WTC11 (cell line): ENCODE results near the gene FAM107A. TPM values are rescaled to one million over a fixed set of nuclear protein-coding genes. Genes with fewer than 3 reads are reported as not detected.

Experiments used
- ATAC-seq: fragments of 200-7000 bp; cut with Tn5 transposase; 2 replicates; pipeline ENCODE4 v1.10.0; 2021; ENCODE audit warnings: mild to moderate bottlenecking, moderate library complexity
- CTCF ChIA-PET: fragments of 300-600 bp; sonication (Branson Sonifier 250); formaldehyde crosslinking; loops from one replicate; lab custom pipeline; 2021; ENCODE audit warnings: antibody characterized with exemption; lab: Charles Lee
- POLR2A ChIA-PET: fragments of 350-600 bp; sonication (Branson Sonifier 250); formaldehyde crosslinking; loops from one replicate; lab custom pipeline; 2021; ENCODE audit warnings: antibody characterized with exemption; lab: Charles Lee
- DNase-seq: peaks from one replicate; pipeline ENCODE4 v3.0.0; 2021; ENCODE audit warnings: low spot score
- H3K27ac Mint-ChIP-seq: 2 replicates; pipeline ENCODE4 v1.8.0; 2021; ENCODE audit warnings: mixed read lengths
- H3K27me3 Mint-ChIP-seq: 2 replicates; pipeline ENCODE4 v1.8.0; 2021; ENCODE audit warnings: low read depth, mild to moderate bottlenecking, moderate library complexity, mixed read lengths
- H3K36me3 Mint-ChIP-seq: 2 replicates; pipeline ENCODE4 v1.8.0; 2021; ENCODE audit warnings: mixed read lengths
- H3K4me1 Mint-ChIP-seq: 2 replicates; pipeline ENCODE4 v1.8.0; 2022; ENCODE audit warnings: mixed read lengths
- H3K4me3 Mint-ChIP-seq: 2 replicates; pipeline ENCODE4 v1.8.0; 2021; ENCODE audit warnings: mild to moderate bottlenecking, moderate library complexity, mixed read lengths
- H3K9me3 Mint-ChIP-seq: 2 replicates; pipeline ENCODE4 v1.8.0; 2021; ENCODE audit warnings: mixed read lengths
- ATF6 ChIP-seq: sonication (generic); formaldehyde crosslinking; IDR thresholded peaks from 2 replicates; pipeline ENCODE4 v1.8.1; 2023; ENCODE audit warnings: mild to moderate bottlenecking, missing genetic modification reagents
- E2F1 ChIP-seq: sonication (generic); formaldehyde crosslinking; IDR thresholded peaks from 2 replicates; pipeline ENCODE4 v1.8.0; 2022; ENCODE audit warnings: mild to moderate bottlenecking, missing genetic modification reagents
- E2F4 ChIP-seq: sonication (generic); formaldehyde crosslinking; IDR thresholded peaks from 2 replicates; pipeline ENCODE4 v1.8.1; 2022; ENCODE audit warnings: low read depth, mild to moderate bottlenecking, moderate library complexity, missing genetic modification reagents, borderline replicate concordance
- ESRRA ChIP-seq: sonication (generic); formaldehyde crosslinking; IDR thresholded peaks from 2 replicates; pipeline ENCODE4 v1.8.1; 2022; ENCODE audit warnings: mild to moderate bottlenecking, missing genetic modification reagents, borderline replicate concordance
- HMGA2 ChIP-seq: fragments of 250-450 bp; sonication (Bioruptor Pico); IDR thresholded peaks from 2 replicates; pipeline ENCODE4 v1.4.0; 2021; ENCODE audit warnings: mild to moderate bottlenecking, moderate library complexity
- KAT7 ChIP-seq: sonication (generic); formaldehyde crosslinking; IDR thresholded peaks from 2 replicates; pipeline ENCODE4 v1.8.1; 2023; ENCODE audit warnings: missing genetic modification reagents, mild to moderate bottlenecking, borderline replicate concordance
- MAX ChIP-seq: sonication (generic); formaldehyde crosslinking; IDR thresholded peaks from 2 replicates; pipeline ENCODE4 v1.8.0; 2022; ENCODE audit warnings: mild to moderate bottlenecking, missing genetic modification reagents
- NFYB ChIP-seq: sonication (generic); formaldehyde crosslinking; conservative IDR thresholded peaks from 2 replicates; pipeline ENCODE4 v1.8.0; 2022; ENCODE audit warnings: low read depth, missing genetic modification reagents
- PREB ChIP-seq: sonication (generic); formaldehyde crosslinking; IDR thresholded peaks from 2 replicates; pipeline ENCODE4 v1.8.1; 2022; ENCODE audit warnings: mild to moderate bottlenecking, missing genetic modification reagents, moderate library complexity, borderline replicate concordance
- SMAD4 ChIP-seq: sonication (generic); formaldehyde crosslinking; IDR thresholded peaks from 2 replicates; pipeline ENCODE4 v1.8.0; 2022; ENCODE audit warnings: mild to moderate bottlenecking, missing genetic modification reagents
- SOX15 ChIP-seq: fragments of 250-450 bp; sonication (Bioruptor Pico); IDR thresholded peaks from 2 replicates; pipeline ENCODE4 v1.9.0; 2021; ENCODE audit warnings: mild to moderate bottlenecking
- TEAD1 ChIP-seq: sonication (generic); formaldehyde crosslinking; IDR thresholded peaks from 2 replicates; pipeline ENCODE4 v1.8.0; 2022; ENCODE audit warnings: mild to moderate bottlenecking, missing genetic modification reagents
- TP53 ChIP-seq: sonication (generic); formaldehyde crosslinking; IDR thresholded peaks from 2 replicates; pipeline ENCODE4 v1.8.1; 2023; ENCODE audit warnings: mild to moderate bottlenecking, missing genetic modification reagents
- USF2 ChIP-seq: sonication (generic); formaldehyde crosslinking; IDR thresholded peaks from 2 replicates; pipeline ENCODE4 v1.8.1; 2023; ENCODE audit warnings: mild to moderate bottlenecking, missing genetic modification reagents, moderate library complexity
- ZBTB21 ChIP-seq: sonication (generic); formaldehyde crosslinking; IDR thresholded peaks from 2 replicates; pipeline ENCODE4 v1.8.1; 2023; ENCODE audit warnings: mild to moderate bottlenecking, missing genetic modification reagents, borderline replicate concordance
- ZBTB43 ChIP-seq: sonication (generic); formaldehyde crosslinking; IDR thresholded peaks from 2 replicates; pipeline ENCODE4 v1.8.1; 2023; ENCODE audit warnings: mild to moderate bottlenecking, missing genetic modification reagents
- ZNF425 ChIP-seq: fragments of 250-450 bp; sonication (Bioruptor Pico); conservative IDR thresholded peaks from 2 replicates; pipeline ENCODE4 v1.9.0; 2021; ENCODE audit warnings: mild to moderate bottlenecking
- ZNF512 ChIP-seq: sonication (generic); formaldehyde crosslinking; IDR thresholded peaks from 2 replicates; pipeline ENCODE4 v1.8.1; 2022; ENCODE audit warnings: missing genetic modification reagents, borderline replicate concordance
- total RNA-seq: library from RNA; stranded (reverse); gene quantifications from 3 replicates; pipeline ENCODE4 v1.2.3, GENCODE V29; 2021

The FAM107A gene
- total RNA-seq, 1 experiment from 2014 or later: 0.31 TPM

- TF ChIP-seq ATF6 (CRISPR knock-in tag): no peak
- no peak for TF ChIP-seq TEAD1 (CRISPR knock-in tag)
- no peak for TF ChIP-seq ZBTB43 (CRISPR knock-in tag)
Observed at GRCh38 chr3:58624550-58624949, 47.4 kb upstream of the FAM107A start (continued).

GRCh38 chr3:58623961-58624360, 46.8 kb upstream of the FAM107A start:
- Mint-ChIP-seq H3K4me1 (no peaks in the 10 kb centered on the region), H3K27ac (no peak overlapping the region), H3K36me3 (no peaks in the 10 kb centered on the region), H3K9me3 (no peaks in the 10 kb centered on the region), H3K4me3 (no peak overlapping the region), H3K27me3 (no peaks in the 10 kb centered on the region)
- TF ChIP-seq ZBTB21: no peak
- TF ChIP-seq ZNF512 (CRISPR knock-in tag): no peak
- TF ChIP-seq MAX (CRISPR knock-in tag): no peak
- no peak for TF ChIP-seq SOX15 (CRISPR knock-in tag)
- no peak for TF ChIP-seq PREB
- TF ChIP-seq SMAD4 (CRISPR knock-in tag): no peak
- TF ChIP-seq KAT7 (CRISPR knock-in tag): no peak
- no peak for TF ChIP-seq TEAD1 (CRISPR knock-in tag)
- CTCF ChIA-PET: interaction anchor here (0.5 kb wide), 1 partner anchor 37 kb away, joined by 3 read pairs; no protein-coding TSS in a partner anchor
- DNase-seq: no peak
- POLR2A ChIA-PET: no interaction called here
- no peak for ATAC-seq

- Mint-ChIP-seq H3K4me1 (no peaks in the 10 kb centered on the region), H3K27ac (no peak overlapping the region), H3K27me3 (no peaks in the 10 kb centered on the region), H3K4me3 (no peak overlapping the region), H3K36me3 (no peaks in the 10 kb centered on the region), H3K9me3 (no peaks in the 10 kb centered on the region)
- ATAC-seq (no peak), DNase-seq (no peak)
- POLR2A ChIA-PET: interaction anchor here (1.0 kb wide), 1 partner anchor 57 kb away, joined by 3 read pairs; no protein-coding TSS in a partner anchor
- CTCF ChIA-PET: interaction anchor here (0.5 to 1.5 kb wide), 4 partner anchors 19 to 94 kb away, joined by 3 to 5 read pairs (median 4); no protein-coding TSS in a partner anchor
- TF ChIP-seq ZNF512 (CRISPR knock-in tag) (no peak), ESRRA (CRISPR knock-in tag) (no peak), NFYB (no peak), E2F4 (CRISPR knock-in tag) (no peak), HMGA2 (CRISPR knock-in tag) (no peak), TP53 (no peak), E2F1 (CRISPR knock-in tag) (no peak), ZNF425 (CRISPR knock-in tag) (no peak), ZBTB21 (no peak), USF2 (no peak)
Observed at GRCh38 chr3:58623478-58623877, 46.3 kb upstream of the FAM107A start.
